ENCODE results near the gene VEPH1.
A peak's percentile ranks its signal among the peaks of the same experiment; 100 is the strongest.
"Not testable (repeated sequence)": the region's sequence is repeated elsewhere in the genome, so short reads cannot be mapped to it uniquely, and the experiment has no call there.

The VEPH1 gene

DNA sequence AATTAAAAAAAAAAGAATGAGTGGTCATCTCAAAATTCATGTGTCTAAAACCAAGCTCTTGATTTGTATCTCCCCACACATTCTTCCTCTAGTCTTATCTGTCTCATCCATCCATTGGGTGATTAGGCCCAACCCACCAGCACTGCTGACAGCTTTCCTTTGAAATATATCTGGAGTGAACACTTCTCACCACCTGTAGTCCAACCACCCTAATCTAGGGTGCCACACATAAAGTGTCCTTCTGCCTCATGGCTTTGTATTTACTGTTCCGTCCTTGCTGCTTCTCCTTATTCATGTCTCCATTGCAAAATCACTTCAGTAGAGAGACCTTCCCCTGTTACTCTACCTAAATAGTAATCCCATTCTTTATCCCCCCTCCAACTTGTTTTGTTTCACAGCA, 149.0 kb downstream of the VEPH1 start:
- no peak overlapping the region for H3K4me3 ChIP-seq (ENCODE audit: low read depth, low read length)
- TF ChIP-seq, protein P1, sequence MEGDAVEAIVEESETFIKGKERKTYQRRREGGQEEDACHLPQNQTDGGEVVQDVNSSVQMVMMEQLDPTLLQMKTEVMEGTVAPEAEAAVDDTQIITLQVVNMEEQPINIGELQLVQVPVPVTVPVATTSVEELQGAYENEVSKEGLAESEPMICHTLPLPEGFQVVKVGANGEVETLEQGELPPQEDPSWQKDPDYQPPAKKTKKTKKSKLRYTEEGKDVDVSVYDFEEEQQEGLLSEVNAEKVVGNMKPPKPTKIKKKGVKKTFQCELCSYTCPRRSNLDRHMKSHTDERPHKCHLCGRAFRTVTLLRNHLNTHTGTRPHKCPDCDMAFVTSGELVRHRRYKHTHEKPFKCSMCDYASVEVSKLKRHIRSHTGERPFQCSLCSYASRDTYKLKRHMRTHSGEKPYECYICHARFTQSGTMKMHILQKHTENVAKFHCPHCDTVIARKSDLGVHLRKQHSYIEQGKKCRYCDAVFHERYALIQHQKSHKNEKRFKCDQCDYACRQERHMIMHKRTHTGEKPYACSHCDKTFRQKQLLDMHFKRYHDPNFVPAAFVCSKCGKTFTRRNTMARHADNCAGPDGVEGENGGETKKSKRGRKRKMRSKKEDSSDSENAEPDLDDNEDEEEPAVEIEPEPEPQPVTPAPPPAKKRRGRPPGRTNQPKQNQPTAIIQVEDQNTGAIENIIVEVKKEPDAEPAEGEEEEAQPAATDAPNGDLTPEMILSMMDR (IDR thresholded peaks at IDR 0.05; ENCODE audit: insufficient read depth, low read length, missing control alignments), result no peak
- ChIA-PET CTCF (interaction anchor here (0.6 to 3.8 kb wide), 4 partner anchors 16 to 56 kb away, joined by 3 to 13 read pairs (median 4); no protein-coding TSS in a partner anchor), POLR2A (no interaction called here)
- DNase-seq (ENCODE audit: low read depth, low spot score), result no peak

DNA sequence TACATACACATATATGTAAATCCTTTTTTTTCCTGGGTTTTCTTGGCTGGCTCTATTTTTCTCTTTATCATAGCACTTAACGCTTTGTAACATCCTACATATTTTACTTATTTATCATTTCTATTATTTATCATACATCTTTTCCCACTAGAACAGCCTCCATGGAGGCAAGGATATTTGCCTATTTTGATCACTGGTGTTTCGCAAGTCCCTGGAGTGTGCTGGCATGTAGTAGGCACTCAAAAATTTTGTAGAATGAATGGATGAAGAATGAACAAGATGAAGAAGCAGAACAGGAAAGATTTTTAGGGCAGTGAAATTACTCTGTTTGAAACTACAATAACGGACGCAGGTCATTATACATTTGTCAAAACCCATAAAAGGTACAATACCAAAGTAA, 149.6 kb downstream of the VEPH1 start:
- POLR2A ChIA-PET, result no interaction called here
- H3K4me3 ChIP-seq (ENCODE audit: low read depth, low read length), result no peak overlapping the region
- CTCF ChIA-PET, result interaction anchor here (0.6 to 1.5 kb wide), 4 partner anchors 29 to 179 kb away, joined by 3 to 4 read pairs (median 3); no protein-coding TSS in a partner anchor
- no peak for DNase-seq (ENCODE audit: low read depth, low spot score)
- TF ChIP-seq, protein P1 (IDR thresholded peaks at IDR 0.05; ENCODE audit: insufficient read depth, low read length, missing control alignments), result no peak

DNA sequence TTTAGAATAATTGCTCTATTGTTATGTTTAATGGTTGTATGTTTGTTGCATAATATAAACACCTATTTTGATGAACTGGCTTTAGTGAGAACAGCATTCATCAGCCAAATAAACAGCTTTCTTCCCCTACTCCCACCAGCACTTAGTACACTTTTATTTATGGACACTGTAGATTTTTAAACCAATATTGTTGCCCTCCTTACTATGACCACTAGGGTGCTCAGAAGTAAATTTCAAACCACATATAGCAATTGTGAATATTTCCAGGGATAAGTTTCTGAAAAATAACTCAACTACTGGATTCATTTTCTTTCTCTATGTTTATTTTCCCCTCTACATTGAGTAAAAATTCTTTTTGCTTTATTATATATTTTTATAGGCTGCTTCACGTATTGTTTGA, 151.2 kb downstream of the VEPH1 start:
- DNase-seq (ENCODE audit: low read depth, low spot score), result no peak
- ChIA-PET POLR2A (no interaction called here), CTCF (interaction anchor here (0.7 to 1.4 kb wide), 3 partner anchors 23 to 181 kb away, joined by 3 read pairs; no protein-coding TSS in a partner anchor)
- TF ChIP-seq, protein P1 (IDR thresholded peaks at IDR 0.05; ENCODE audit: insufficient read depth, low read length, missing control alignments), result no peak
- H3K4me3 ChIP-seq (ENCODE audit: low read depth, low read length), result no peak overlapping the region

DNA sequence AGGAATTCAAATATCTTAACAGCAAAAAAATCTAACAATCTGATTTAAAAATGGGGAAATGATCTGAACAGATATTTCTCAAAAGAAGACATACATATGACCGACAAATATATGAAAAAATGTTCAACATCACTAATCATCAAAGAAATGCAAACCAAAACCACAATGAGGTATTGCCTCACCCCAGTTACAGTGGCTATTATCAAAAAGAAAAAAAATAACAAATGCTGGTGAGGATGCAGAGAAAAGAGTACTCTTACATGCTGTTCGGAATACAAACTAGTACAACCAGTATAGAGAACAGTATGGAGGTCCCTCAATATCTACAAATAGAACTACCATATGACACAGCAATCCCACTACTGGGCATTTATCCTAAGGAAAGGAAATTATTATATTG, 152.6 kb downstream of the VEPH1 start:
- CTCF ChIA-PET; DNase-seq (ENCODE audit: low read depth, low spot score); H3K4me3 ChIP-seq (ENCODE audit: low read depth, low read length); POLR2A ChIA-PET: not testable (repeated sequence)

DNA sequence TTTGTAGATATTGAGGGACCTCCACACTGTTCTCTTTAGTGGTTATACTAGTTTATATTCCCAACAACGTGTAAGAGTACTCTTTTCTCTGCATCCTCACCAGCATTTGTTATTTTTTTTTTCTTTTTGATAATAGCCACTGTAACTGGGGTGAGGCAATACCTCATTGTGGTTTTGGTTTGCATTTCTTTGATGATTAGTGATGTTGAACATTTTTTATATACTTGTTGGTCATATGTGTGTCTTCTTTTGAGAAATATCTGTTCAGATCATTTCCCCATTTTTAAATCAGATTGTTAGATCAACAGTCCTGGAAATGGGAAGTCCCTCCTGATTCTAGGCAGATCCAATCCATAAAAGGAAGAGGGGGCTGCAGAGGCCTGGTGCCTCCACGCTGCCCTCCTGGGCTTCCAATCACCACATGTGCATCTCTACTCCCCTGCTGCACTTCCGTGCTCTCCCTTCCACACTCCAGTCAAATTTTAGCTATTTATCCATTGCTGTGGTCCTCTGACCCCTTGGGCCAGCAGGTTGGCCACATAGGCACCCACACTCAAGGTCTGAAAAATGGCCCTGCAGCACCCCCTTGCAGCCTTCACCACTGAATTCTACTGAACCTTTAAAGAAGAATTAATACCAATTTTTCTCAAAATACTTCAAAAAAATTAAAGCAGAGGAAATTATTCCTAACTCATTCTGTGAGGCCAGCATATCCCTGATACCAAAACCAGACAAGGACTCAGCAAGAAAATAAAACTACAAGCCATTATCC, 154.7 kb downstream of the VEPH1 start:
- DNase-seq (ENCODE audit: low read depth, low spot score); POLR2A ChIA-PET; H3K4me3 ChIP-seq (ENCODE audit: low read depth, low read length): not testable (repeated sequence)
- CTCF ChIA-PET, result interaction anchor here (0.9 kb wide), 1 partner anchor 144 kb away, joined by 3 read pairs; no protein-coding TSS in a partner anchor

DNA sequence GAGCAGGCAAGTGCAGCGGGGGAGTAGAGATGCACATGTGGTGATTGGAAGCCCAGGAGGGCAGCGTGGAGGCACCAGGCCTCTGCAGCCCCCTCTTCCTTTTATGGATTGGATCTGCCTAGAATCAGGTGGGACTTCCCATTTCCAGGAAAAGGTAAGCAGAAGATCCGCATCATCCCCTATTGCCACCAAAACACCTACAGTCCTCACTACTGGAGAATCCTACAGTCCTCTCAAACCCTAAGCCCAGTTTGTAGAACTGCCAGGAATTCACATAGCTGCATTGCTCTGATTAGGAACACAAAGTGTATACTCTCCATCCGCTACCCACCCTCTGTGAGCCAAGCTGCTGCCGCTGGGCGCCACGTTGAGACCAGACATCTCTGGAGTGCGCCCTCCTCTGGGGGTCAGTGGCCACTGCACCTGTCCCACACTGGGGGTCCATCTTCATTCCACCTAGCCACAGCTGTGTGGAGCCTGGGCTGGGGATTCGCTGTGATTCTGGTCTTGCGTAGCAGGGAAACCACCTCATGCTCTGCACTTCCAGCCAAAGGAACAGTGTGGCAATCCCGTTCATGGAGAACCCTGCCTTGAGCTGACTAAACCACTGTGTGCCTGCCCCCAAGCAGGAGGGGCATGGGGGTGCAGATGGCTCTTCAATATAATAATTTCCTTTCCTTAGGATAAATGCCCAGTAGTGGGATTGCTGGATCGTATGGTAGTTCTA, 155.5 kb downstream of the VEPH1 start:
- no peak overlapping the region for H3K4me3 ChIP-seq (ENCODE audit: low read depth, low read length)
- TF ChIP-seq, protein P1 (IDR thresholded peaks at IDR 0.05; ENCODE audit: insufficient read depth, low read length, missing control alignments), result peak; percentile 16
- ChIA-PET CTCF (interaction anchor here (0.9 kb wide), 1 partner anchor 143 kb away, joined by 3 read pairs; no protein-coding TSS in a partner anchor), POLR2A (no interaction called here)
- DNase-seq (ENCODE audit: low read depth, low spot score), result no peak

DNA sequence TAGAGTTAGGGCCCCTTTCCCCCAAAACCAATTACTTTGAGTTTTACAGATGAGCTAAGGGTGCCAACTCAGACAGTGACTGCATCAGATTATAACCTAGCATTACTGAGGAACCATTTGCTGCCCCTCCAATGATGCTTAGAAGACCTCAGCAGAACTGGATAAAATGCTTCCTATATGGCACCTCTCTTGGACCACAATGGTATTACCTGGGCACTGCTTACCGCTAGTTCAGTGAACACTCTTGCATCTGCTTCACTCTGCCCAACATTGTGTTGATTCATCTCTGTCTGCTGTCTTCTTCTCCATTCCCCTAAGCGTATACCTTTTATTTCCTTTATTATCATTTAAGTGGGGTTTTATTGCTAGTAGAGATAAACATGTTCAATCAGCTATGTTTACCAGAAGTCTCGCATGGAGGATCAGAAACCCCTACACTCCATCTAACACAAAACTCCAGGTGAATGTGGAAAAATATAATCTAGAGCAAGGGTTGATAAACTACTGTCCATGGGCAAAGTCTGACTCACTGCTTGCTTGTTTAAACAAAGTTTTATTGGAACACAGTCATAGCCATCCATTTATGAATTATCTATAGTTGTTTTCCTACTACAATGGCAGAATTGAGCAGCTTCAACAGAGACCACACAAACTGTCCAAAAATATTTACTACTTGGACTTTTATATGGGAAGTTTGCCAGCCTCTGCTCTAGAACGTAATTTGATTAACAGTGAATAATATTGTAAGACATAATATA, 166.8 kb downstream of the VEPH1 start:
- TF ChIP-seq, protein P1 (IDR thresholded peaks at IDR 0.05; ENCODE audit: insufficient read depth, low read length, missing control alignments), result no peak
- ChIA-PET POLR2A (no interaction called here), CTCF (no interaction called here)
- H3K4me3 ChIP-seq (ENCODE audit: low read depth, low read length), result no peak overlapping the region
- DNase-seq (ENCODE audit: low read depth, low spot score), result no peak

Data from AG04449 (cell line).